ENCODE results near the gene SLC25A41. TPM values are rescaled to one million over a fixed set of nuclear protein-coding genes. Genes with fewer than 3 reads are reported as not detected.

The SLC25A41 gene
- polyA plus RNA-seq, 1 donor from 2014 or later = 3.8 TPM

DNA sequence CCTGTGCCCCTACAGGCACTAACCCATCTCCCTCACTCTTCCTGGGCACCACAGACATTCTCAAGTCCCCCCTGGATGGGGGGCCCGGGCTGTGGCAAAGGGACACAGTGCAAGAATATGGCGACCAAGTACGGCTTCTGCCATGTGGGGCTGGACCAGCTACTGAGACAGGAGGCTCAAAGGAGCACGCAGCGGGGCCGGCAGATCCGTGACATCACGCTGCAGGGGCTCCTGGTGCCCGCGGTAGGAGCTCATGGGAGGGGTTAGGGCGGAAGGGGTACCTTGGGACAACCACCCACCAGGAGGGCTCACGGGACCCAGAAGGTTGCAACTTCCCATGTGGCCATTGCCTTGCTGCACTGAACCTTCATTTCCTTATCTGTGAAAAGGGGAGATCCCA lies 37.3 kb downstream of the SLC25A41 start:
- no peak overlapping the region for H3K27ac ChIP-seq (ENCODE audit: low read length)
- H3K4me3 ChIP-seq (ENCODE audit: low read length) = no peak overlapping the region
- no peak overlapping the region for H3K4me2 ChIP-seq (ENCODE audit: low read length)
- H3F3A ChIP-seq (ENCODE audit: insufficient read depth, low read length, poor library complexity, severe bottlenecking) = no peaks in the 10 kb centered on the region
- TF ChIP-seq, protein P1, sequence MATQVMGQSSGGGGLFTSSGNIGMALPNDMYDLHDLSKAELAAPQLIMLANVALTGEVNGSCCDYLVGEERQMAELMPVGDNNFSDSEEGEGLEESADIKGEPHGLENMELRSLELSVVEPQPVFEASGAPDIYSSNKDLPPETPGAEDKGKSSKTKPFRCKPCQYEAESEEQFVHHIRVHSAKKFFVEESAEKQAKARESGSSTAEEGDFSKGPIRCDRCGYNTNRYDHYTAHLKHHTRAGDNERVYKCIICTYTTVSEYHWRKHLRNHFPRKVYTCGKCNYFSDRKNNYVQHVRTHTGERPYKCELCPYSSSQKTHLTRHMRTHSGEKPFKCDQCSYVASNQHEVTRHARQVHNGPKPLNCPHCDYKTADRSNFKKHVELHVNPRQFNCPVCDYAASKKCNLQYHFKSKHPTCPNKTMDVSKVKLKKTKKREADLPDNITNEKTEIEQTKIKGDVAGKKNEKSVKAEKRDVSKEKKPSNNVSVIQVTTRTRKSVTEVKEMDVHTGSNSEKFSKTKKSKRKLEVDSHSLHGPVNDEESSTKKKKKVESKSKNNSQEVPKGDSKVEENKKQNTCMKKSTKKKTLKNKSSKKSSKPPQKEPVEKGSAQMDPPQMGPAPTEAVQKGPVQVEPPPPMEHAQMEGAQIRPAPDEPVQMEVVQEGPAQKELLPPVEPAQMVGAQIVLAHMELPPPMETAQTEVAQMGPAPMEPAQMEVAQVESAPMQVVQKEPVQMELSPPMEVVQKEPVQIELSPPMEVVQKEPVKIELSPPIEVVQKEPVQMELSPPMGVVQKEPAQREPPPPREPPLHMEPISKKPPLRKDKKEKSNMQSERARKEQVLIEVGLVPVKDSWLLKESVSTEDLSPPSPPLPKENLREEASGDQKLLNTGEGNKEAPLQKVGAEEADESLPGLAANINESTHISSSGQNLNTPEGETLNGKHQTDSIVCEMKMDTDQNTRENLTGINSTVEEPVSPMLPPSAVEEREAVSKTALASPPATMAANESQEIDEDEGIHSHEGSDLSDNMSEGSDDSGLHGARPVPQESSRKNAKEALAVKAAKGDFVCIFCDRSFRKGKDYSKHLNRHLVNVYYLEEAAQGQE (IDR thresholded peaks at IDR 0.05; ENCODE audit: borderline replicate concordance) = no peak
- TF ChIP-seq MXI1 (conservative IDR thresholded peaks at IDR 0.05; ENCODE audit: poor library complexity, severe bottlenecking) (no peak), EZH2 (IDR thresholded peaks at IDR 0.05; ENCODE audit: borderline replicate concordance, insufficient read depth, low read length, poor library complexity, severe bottlenecking) (no peak), POLR2AphosphoS5 (IDR thresholded peaks at IDR 0.05) (no peak), TAF1 (IDR thresholded peaks at IDR 0.05; ENCODE audit: low read depth) (no peak), EP300 (conservative IDR thresholded peaks at IDR 0.05; ENCODE audit: poor library complexity, severe bottlenecking) (no peak), SMC3 (conservative IDR thresholded peaks at IDR 0.05; ENCODE audit: poor library complexity) (no peak)
- TF ChIP-seq, protein P2, sequence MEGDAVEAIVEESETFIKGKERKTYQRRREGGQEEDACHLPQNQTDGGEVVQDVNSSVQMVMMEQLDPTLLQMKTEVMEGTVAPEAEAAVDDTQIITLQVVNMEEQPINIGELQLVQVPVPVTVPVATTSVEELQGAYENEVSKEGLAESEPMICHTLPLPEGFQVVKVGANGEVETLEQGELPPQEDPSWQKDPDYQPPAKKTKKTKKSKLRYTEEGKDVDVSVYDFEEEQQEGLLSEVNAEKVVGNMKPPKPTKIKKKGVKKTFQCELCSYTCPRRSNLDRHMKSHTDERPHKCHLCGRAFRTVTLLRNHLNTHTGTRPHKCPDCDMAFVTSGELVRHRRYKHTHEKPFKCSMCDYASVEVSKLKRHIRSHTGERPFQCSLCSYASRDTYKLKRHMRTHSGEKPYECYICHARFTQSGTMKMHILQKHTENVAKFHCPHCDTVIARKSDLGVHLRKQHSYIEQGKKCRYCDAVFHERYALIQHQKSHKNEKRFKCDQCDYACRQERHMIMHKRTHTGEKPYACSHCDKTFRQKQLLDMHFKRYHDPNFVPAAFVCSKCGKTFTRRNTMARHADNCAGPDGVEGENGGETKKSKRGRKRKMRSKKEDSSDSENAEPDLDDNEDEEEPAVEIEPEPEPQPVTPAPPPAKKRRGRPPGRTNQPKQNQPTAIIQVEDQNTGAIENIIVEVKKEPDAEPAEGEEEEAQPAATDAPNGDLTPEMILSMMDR (IDR thresholded peaks at IDR 0.05; ENCODE audit: poor library complexity, severe bottlenecking) = no peak
- no peak overlapping the region for H2AFZ ChIP-seq (ENCODE audit: low read depth, low read length)
- H3K9ac ChIP-seq (ENCODE audit: low read length) = no peak overlapping the region
- no peaks in the 10 kb centered on the region for H4K20me1 ChIP-seq (ENCODE audit: insufficient read depth)
- peaks cover 14% of the 10 kb centered on the region for H3K79me2 ChIP-seq (replicated peaks; ENCODE audit: insufficient read depth, low read length)
- no peaks in the 10 kb centered on the region for H3K27me3 ChIP-seq (ENCODE audit: insufficient read depth, low read depth, low read length)
- H3K9me2 ChIP-seq (ENCODE audit: insufficient read depth, low read length) = no peaks in the 10 kb centered on the region
- H3K9me3 ChIP-seq (ENCODE audit: low read length) = no peaks in the 10 kb centered on the region
- H3K36me3 ChIP-seq (ENCODE audit: insufficient read depth, low read length) = peaks cover 3% of the 10 kb centered on the region

DNA sequence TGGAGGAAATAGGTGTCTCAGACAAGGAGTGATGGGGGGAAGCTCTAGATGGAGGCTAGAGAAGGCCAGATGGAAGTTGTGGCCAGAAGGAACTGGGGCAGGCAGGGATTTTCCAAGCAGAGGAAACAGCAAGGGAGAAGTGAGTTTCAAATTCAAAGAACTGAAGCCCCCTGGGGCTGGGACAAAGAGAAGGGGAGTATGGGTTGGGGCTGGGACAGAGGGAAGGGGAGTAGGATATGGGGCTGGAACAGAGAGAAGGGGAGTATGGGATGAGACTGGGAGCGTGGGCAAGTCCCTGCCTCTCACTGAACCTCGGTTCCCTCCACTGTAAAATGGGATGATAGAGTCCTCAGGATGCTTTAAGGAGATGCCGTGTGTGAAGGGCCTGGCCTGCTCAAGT lies 38.7 kb downstream of the SLC25A41 start:
- no peaks in the 10 kb centered on the region for H3K27me3 ChIP-seq (ENCODE audit: insufficient read depth, low read depth, low read length)
- H3K79me2 ChIP-seq (replicated peaks; ENCODE audit: insufficient read depth, low read length) = peaks cover 20% of the 10 kb centered on the region
- H3K4me3 ChIP-seq (ENCODE audit: low read length) = no peak overlapping the region
- peaks cover 3% of the 10 kb centered on the region for H3K36me3 ChIP-seq (ENCODE audit: insufficient read depth, low read length)
- TF ChIP-seq RAD21 (conservative IDR thresholded peaks at IDR 0.05) = no peak
- TF ChIP-seq MXI1 (conservative IDR thresholded peaks at IDR 0.05; ENCODE audit: poor library complexity, severe bottlenecking) = no peak
- TF ChIP-seq, protein P1 (IDR thresholded peaks at IDR 0.05; ENCODE audit: borderline replicate concordance) = no peak
- TF ChIP-seq, protein P2 (IDR thresholded peaks at IDR 0.05; ENCODE audit: poor library complexity, severe bottlenecking) = no peak
- no peak for TF ChIP-seq TAF1 (IDR thresholded peaks at IDR 0.05; ENCODE audit: low read depth)
- H4K20me1 ChIP-seq (ENCODE audit: insufficient read depth) = no peaks in the 10 kb centered on the region
- peak overlapping the region; percentile 99 for H3K27ac ChIP-seq (ENCODE audit: low read length)
- no peaks in the 10 kb centered on the region for H3K9me2 ChIP-seq (ENCODE audit: insufficient read depth, low read length)
- no peaks in the 10 kb centered on the region for H3K9me3 ChIP-seq (ENCODE audit: low read length)
- H3F3A ChIP-seq (ENCODE audit: insufficient read depth, low read length, poor library complexity, severe bottlenecking) = no peaks in the 10 kb centered on the region
- no peak overlapping the region for H2AFZ ChIP-seq (ENCODE audit: low read depth, low read length)
- H3K9ac ChIP-seq (ENCODE audit: low read length) = no peak overlapping the region
- no peak overlapping the region for H3K4me2 ChIP-seq (ENCODE audit: low read length)
